Stimulated activated CD4-positive, alpha-beta T cell treated with anti-CD3 and anti-CD28 coated beads, Interleukin-12 subunit alpha, Interleukin-12 subunit beta, amount 100 ng/mL, for 24 hours (primary cell): ENCODE measurements around the gene ATP6V0A1.
"Not testable (repeated sequence)": the region's sequence is repeated elsewhere in the genome, so short reads cannot be mapped to it uniquely, and the experiment has no call there.

Experiments
- DNase-seq, 2 experiments: peaks; one replicate each; pipeline ENCODE4 v3.0.0-alpha.2; 2020; ENCODE audit warnings: low read depth in 2 of 2

The ATP6V0A1 gene

GRCh38 chr17:42436391-42436790 lies 22.3 kb upstream of the ATP6V0A1 start:
- DNase-seq, result no peak

GRCh38 chr17:42438600-42439567 lies 19.8 kb upstream of the ATP6V0A1 start:
- DNase-seq, result peak in 1 of 2 experiments; percentile 34

- DNase-seq, result no peak
Observed at GRCh38 chr17:42441371-42442195, 17.1 kb upstream of the ATP6V0A1 start.

GRCh38 chr17:42442196-42442565 lies 16.5 kb upstream of the ATP6V0A1 start:
- DNase-seq, result no peak

- not testable (repeated sequence) for DNase-seq
Observed at GRCh38 chr17:42449176-42449575, 9.5 kb upstream of the ATP6V0A1 start.

GRCh38 chr17:42449838-42450237 lies 8.8 kb upstream of the ATP6V0A1 start:
- DNase-seq, result not testable (repeated sequence)

- DNase-seq, result not testable (repeated sequence)
Observed at GRCh38 chr17:42451270-42451669, 7.4 kb upstream of the ATP6V0A1 start.

GRCh38 chr17:42453439-42453838 lies 5.2 kb upstream of the ATP6V0A1 start:
- no peak for DNase-seq

- DNase-seq, result not testable (repeated sequence)
Observed at GRCh38 chr17:42454987-42455386, 3.7 kb upstream of the ATP6V0A1 start.

GRCh38 chr17:42456223-42457106 lies 2.2 kb upstream of the ATP6V0A1 start:
- DNase-seq, result no peak

- DNase-seq, result no peak
Observed at GRCh38 chr17:42457107-42457792, 1.4 kb upstream of the ATP6V0A1 start.

- DNase-seq, result peak in 1 of 2 experiments; percentile 18
Observed at GRCh38 chr17:42459256-42459800, 650 bp downstream of the ATP6V0A1 start.

- DNase-seq, result no peak
Observed at GRCh38 chr17:42459801-42460281, 1.2 kb downstream of the ATP6V0A1 start.

- DNase-seq, result no peak
Observed at GRCh38 chr17:42460371-42460770, 1.7 kb downstream of the ATP6V0A1 start.

GRCh38 chr17:42463976-42464400 lies 5.3 kb downstream of the ATP6V0A1 start:
- DNase-seq, result no peak

GRCh38 chr17:42467889-42468288 lies 9.2 kb downstream of the ATP6V0A1 start:
- no peak for DNase-seq

GRCh38 chr17:42472709-42473521 lies 14.2 kb downstream of the ATP6V0A1 start:
- DNase-seq, result no peak

- no peak for DNase-seq
Observed at GRCh38 chr17:42474276-42474675, 15.6 kb downstream of the ATP6V0A1 start.

GRCh38 chr17:42475121-42475520 lies 16.4 kb downstream of the ATP6V0A1 start:
- DNase-seq, result no peak

- no peak for DNase-seq
Observed at GRCh38 chr17:42475835-42476234, 17.2 kb downstream of the ATP6V0A1 start.
